NCI-H2029 treated with DMSO at 0.1 percent for 48 hours (cell line): ENCODE results near the gene CYP26C1.

Source experiments
- DNase-seq: peaks from one replicate; lab custom pipeline; 2025; lab: John Stamatoyannopoulos, UW

Gene CYP26C1

DNA sequence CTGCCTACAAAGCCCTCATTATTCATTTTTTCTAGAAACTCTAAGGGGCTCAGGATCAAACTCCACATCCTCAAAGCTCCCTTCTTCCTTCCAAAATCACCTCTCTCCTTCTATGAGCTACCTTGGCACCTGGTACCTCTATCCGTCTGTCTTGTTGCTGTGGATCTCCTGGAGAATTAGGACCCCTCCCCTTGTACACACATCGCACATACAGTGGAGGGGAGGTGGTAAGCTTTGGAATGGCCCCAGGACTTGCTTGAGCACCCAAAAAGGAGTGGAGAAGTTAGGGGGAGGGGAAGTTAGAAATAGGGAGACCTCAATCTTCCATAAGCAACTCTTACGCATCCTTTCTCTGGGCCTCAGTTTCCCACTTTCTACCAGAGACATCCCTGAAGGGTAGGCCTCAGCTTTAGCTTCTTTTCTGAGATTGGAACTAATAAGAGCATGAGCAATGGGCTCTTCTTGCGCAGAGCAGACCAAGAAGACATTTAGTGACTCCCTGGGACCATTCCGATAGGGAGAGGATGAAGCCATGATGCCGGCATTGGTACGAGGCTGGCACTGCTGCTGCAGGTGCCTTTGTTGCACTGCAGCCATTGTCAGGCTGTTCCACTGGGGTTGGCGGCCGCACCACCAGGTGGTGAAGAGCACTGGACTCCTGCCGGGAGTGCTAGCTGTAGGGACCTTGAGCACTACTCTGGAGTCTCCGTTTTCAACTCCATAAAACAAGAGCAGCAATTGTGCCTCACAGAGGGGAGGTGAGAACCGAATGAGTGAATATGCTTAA, 4.5 kb downstream of the CYP26C1 start:
- DNase-seq = no peak

DNA sequence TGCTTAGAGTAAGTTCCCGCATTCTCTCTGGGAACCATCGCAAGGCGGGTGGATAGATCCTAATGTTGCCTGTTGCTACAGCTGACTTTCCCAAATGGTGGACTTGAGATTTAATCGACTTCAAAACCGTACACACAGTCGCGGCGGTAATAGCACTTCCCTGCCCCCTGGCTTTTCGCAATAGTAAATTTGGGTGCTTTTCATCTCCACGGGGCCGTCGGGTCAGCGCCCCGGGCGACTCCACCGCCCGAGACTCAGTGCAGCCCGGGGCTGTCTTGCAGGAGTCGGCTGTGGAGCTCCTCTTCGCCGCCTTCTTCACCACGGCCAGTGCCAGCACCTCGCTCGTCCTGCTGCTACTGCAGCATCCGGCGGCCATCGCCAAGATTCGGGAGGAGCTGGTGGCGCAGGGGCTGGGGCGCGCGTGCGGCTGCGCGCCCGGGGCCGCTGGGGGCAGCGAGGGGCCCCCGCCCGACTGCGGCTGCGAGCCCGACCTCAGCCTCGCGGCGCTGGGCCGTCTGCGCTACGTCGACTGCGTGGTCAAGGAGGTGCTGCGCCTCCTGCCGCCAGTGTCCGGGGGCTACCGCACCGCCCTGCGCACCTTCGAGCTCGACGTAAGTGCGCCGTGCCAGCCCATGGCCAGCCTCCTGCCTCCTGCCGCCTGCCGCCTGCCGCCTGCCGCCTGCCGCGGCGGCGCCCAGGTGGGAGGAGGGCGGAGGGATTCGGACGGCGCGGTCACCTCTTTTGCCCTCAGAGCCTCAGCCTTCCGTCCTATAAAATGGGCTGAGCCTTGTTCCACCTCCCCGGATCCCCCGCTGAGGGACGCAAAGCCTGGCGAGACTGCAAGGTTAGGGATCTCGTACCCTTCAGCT, 5.3 kb downstream of the CYP26C1 start:
- DNase-seq = no peak

DNA sequence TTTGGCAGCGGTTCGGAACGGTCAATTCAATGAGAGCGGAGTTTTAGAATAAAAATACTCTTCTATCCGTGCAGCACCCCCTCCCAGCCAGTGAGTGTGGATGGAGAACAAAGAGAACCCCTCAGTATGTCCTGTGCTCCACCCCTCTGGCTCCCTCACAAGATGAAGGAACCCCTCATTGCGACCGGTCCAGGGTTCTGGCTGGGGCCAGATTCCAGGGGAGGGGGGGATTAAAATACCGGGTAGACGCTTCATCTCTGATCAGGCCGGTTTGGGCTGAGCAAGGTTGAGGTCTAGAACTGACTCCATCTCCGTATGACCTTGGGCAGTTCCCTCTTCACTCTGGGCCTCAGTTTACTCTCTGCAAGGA, 5.9 kb downstream of the CYP26C1 start:
- DNase-seq = no peak

- no peak for DNase-seq
Observed at GRCh38 chr10:93067443-93068365, 7.1 kb downstream of the CYP26C1 start.

DNA sequence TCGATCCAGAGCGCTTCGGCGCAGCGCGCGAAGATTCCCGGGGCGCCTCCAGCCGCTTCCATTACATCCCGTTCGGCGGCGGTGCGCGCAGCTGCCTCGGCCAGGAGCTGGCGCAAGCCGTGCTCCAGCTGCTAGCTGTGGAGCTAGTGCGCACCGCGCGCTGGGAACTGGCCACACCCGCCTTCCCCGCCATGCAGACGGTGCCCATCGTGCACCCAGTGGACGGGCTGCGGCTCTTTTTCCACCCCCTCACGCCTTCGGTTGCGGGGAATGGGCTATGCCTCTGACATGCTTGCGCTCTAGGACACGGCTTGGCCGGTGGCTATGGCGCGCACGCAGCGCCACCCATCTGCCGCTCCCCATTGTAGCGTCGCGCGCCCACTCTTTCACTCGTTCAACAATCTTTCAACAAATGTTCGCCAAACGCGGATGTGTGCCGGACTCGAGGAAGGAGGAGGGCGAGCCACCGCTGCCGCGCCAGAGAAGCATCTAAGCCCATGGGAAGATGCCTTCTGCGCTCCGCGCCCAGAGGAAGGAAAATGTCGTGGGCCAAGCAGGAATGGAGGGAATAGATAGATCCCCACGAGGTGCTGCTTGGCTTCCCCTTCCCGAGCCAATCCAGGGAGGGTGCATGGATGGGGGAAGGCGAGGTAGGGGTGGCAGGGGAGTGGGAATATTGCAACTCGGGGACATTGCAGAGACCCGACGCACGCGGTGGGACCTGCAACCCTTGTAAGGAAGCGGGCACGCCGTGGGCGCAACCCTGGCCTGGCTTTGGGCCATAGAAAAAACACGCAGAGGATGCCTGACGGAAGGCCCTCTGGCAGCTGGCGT, 8.0 kb downstream of the CYP26C1 start:
- DNase-seq = no peak

- DNase-seq = no peak
Observed at GRCh38 chr10:93069245-93069561, 8.6 kb downstream of the CYP26C1 start.

DNA sequence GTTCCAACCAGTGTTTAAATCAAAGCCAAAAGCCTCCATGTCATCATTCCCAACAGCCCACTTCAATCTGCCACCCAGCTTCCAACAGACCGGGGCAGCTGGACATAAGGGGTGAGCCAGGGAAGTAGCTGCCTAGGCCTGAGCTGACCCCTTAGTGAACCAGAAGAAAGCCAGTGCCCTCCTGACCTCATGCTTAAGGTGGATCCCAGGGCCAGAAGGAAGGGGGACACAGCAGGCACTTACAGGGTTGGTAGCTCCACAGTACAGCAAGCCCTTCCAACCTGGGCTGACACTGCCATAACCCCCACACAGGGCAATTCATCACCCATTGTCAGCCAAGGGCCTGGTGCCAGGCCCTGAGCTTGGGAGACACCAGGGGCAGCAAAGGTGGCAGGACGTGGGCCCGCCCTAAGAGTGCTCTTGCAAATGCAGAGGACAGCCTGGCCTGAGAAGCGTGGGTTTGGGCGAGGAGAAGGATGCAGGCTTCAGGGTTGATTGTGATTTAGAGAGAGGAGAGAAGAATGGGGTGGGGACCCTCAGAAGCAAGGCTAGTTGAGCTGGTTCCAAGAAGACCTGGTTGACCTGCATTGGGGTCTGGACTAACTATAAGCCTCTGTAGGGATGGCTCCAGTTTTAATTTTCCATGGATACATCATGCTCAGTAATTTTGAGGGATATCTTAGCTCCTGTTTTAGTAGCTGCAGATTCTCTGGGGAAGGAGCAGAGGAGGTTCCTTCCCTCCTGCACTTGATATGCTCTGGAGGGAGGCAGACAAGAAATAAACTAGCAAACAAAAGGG, 10.0 kb downstream of the CYP26C1 start:
- DNase-seq = no peak

- no peak for DNase-seq
Observed at GRCh38 chr10:93071177-93071472, 10.5 kb downstream of the CYP26C1 start.

GRCh38 chr10:93071674-93072224, 11.2 kb downstream of the CYP26C1 start:
- DNase-seq = no peak

- no peak for DNase-seq
Observed at GRCh38 chr10:93072225-93072712, 11.7 kb downstream of the CYP26C1 start.

DNA sequence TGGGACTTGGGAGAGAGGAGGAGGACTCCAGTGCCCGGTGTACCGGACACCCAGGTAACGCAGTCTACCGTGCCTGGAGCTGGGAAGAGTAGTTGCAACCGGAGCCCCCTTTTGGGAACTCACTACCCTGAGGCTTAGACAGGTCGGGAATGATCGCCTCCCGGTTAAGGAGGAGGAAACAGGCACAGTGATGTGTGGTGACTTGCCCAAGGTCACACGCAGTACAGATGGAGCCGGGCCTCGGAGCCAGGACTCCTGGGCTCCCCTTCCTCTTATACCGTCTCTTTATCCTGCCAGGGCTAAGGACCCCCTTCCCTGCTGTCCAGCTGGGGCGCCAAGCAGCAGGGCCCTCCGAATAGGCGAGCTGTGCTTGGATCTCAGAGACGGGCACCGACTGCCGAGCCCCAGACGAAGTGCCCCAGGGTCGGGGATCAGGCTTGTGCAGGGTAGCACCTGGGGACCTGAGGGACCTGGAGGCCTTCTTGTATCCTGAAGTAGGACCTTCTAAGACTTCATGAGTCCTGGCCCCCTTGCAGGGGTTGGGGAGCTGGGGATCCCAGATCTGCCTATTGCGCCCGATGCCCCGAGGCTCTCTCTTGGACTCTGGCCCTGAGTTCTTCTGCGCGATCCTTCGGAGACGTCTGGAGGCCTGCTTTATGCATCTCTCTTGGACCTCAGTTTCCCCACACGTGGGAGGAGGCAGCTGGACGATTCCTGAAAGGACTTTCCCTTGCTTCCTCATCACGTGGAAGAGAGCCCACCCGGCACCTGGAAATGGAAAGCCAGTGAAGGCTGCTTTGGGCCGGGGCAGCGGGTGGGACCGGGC, 12.3 kb downstream of the CYP26C1 start:
- no peak for DNase-seq

GRCh38 chr10:93073539-93074146, 13.0 kb downstream of the CYP26C1 start, which contains the start of gene CYP26A1:
TSS of gene CYP26A1 (plus strand) at chr10:93073893. CDS start at chr10:93073935, 42 bp downstream.
- no peak for DNase-seq

DNA sequence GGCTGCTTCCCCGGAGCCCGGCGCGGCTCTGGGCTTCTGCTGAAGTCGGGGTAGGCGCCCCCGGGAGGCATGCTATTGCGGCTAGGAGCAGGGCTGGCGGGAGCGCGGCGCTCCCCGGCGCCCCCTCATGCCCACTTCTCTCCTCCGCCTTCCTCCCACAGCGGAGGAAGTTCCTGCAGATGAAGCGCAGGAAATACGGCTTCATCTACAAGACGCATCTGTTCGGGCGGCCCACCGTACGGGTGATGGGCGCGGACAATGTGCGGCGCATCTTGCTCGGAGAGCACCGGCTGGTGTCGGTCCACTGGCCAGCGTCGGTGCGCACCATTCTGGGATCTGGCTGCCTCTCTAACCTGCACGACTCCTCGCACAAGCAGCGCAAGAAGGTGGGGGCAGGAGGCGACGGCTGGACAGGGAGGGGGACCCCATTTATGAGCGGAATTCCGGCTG, 13.6 kb downstream of the CYP26C1 start:
- no peak for DNase-seq

- no peak for DNase-seq
Observed at GRCh38 chr10:93074597-93075368, 14.2 kb downstream of the CYP26C1 start.

GRCh38 chr10:93075369-93076221, 15.0 kb downstream of the CYP26C1 start:
- DNase-seq = no peak

DNA sequence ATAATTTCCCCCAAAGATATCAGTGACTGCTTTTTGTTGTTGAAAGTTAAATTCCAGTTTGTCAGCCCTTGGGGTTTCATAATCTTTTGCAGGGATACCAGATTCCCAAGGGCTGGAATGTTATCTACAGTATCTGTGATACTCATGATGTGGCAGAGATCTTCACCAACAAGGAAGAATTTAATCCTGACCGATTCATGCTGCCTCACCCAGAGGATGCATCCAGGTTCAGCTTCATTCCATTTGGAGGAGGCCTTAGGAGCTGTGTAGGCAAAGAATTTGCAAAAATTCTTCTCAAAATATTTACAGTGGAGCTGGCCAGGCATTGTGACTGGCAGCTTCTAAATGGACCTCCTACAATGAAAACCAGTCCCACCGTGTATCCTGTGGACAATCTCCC, 16.3 kb downstream of the CYP26C1 start:
- no peak for DNase-seq

DNA sequence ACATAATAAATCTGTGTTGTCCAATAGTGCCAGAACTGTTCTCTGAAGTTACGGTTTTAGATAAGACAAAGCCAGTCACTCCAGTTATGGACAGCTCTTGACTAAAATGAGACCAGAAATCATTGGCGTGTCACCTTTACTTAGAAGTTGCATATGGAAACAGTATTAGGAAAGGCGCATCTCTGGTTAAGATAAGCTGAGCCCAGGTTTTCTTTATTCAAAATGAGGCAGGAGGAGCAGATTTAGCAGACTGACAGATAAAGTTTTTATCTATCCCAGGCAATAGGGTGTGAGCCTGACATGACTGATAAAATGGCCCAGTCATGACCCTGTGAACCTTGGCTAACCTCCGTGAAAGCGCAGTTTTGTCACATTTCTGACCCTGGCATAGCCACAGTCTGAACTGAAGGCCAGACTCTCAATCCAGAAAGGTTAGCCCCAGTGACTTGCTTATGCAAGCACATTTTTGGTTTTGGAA, 17.3 kb downstream of the CYP26C1 start:
- no peak for DNase-seq
